RCC 7860 (cell line): Measurements from ENCODE around the gene TSPYL1.

Experiments used
- DNase-seq: peaks from one replicate; pipeline ENCODE4 v3.0.0-alpha.2; 2015; ENCODE audit warnings: low spot score
- FAIRE-seq: peaks from 2 replicates; lab custom pipeline; 2012; peaks lifted over from hg19 to GRCh38; lab: Jason Lieb, UNC

Gene TSPYL1

GRCh38 chr6:116265041-116265829 is 14.5 kb downstream of the TSPYL1 start:
- DNase-seq = peak; percentile 77
- no peak for FAIRE-seq

- FAIRE-seq (no peak), DNase-seq (no peak)
These were observed 16.4 kb downstream of the TSPYL1 start for GRCh38 chr6:116263353-116263752.

GRCh38 chr6:116258520-116258919 is 21.2 kb downstream of the TSPYL1 start:
- DNase-seq = no peak
- FAIRE-seq = no peak

GRCh38 chr6:116256694-116257093 is 23.0 kb downstream of the TSPYL1 start:
- FAIRE-seq = no peak
- no peak for DNase-seq

- DNase-seq = no peak
- FAIRE-seq = no peak
These were observed 24.4 kb downstream of the TSPYL1 start for GRCh38 chr6:116255246-116255800.

GRCh38 chr6:116254297-116255056 is 25.3 kb downstream of the TSPYL1 start:
- FAIRE-seq = no peak
- no peak for DNase-seq

- DNase-seq (peak; percentile 85), FAIRE-seq (peak; percentile 38)
These were observed 26.0 kb downstream of the TSPYL1 start, which contains the start of gene TSPYL4 for GRCh38 chr6:116253505-116254296. Gene TSPYL4, minus strand, starts transcription at chr6:116254075. Its CDS starts 67 bp downstream, at chr6:116254008.

GRCh38 chr6:116253188-116253504 is 26.6 kb downstream of the TSPYL1 start:
- FAIRE-seq (no peak), DNase-seq (no peak)

- FAIRE-seq (no peak), DNase-seq (no peak)
These were observed 28.0 kb downstream of the TSPYL1 start for GRCh38 chr6:116251568-116252384.

GRCh38 chr6:116248577-116248976 is 31.2 kb downstream of the TSPYL1 start:
- DNase-seq (no peak), FAIRE-seq (no peak)

- no peak for DNase-seq
- FAIRE-seq = no peak
These were observed 32.4 kb downstream of the TSPYL1 start for GRCh38 chr6:116247285-116247684.

GRCh38 chr6:116246089-116246488 is 33.6 kb downstream of the TSPYL1 start:
- FAIRE-seq (no peak), DNase-seq (no peak)

- no peak for DNase-seq
- no peak for FAIRE-seq
These were observed 35.4 kb downstream of the TSPYL1 start for GRCh38 chr6:116244284-116244683.

- DNase-seq = no peak
- FAIRE-seq = no peak
These were observed 39.9 kb downstream of the TSPYL1 start for GRCh38 chr6:116239856-116240255.

- no peak for FAIRE-seq
- no peak for DNase-seq
These were observed 40.5 kb downstream of the TSPYL1 start for GRCh38 chr6:116239256-116239655.

- DNase-seq = no peak
- FAIRE-seq = no peak
These were observed 41.6 kb downstream of the TSPYL1 start for GRCh38 chr6:116238083-116238482.

- FAIRE-seq (no peak), DNase-seq (no peak)
These were observed 45.0 kb downstream of the TSPYL1 start for GRCh38 chr6:116234689-116235088.

- no peak for DNase-seq
- FAIRE-seq = no peak
These were observed 50.3 kb downstream of the TSPYL1 start for GRCh38 chr6:116229287-116229913.
